Activated naive CD4-positive, alpha-beta T cell treated with anti-CD3 and anti-CD28 coated beads, Interleukin-2, amount 50 U/mL, for 16 hours (primary cell): ENCODE results near the gene PIP5K1B.

ENCODE experiments used
- DNase-seq: peaks from one replicate; pipeline ENCODE4 v3.0.0-alpha.2; 2020

Gene PIP5K1B

GRCh38 chr9:68825762-68826472 lies 120.9 kb downstream of the PIP5K1B start:
- DNase-seq = no peak

- no peak for DNase-seq
Observed at GRCh38 chr9:68827837-68828744, 123.1 kb downstream of the PIP5K1B start.

DNA sequence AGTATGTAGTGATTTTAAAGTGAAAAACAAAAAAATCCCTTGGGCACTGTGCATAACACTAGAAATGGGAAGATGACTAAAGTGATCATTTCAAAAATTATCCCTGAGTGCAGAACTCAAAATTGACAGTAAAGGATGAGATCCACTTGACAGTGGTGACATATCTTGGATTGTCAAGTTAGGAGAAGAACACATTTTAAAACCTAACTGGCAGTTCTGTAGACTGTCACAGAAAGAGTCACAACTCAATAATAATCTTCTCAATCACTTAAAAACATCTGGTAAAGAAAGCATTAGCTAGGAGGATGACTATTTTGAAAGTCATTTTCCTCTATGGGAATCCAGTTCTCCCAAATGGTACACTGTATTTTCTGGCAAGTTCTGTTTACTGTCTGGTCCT lies 127.1 kb downstream of the PIP5K1B start:
- no peak for DNase-seq

GRCh38 chr9:68832861-68833518 lies 128.0 kb downstream of the PIP5K1B start:
- DNase-seq = no peak

DNA sequence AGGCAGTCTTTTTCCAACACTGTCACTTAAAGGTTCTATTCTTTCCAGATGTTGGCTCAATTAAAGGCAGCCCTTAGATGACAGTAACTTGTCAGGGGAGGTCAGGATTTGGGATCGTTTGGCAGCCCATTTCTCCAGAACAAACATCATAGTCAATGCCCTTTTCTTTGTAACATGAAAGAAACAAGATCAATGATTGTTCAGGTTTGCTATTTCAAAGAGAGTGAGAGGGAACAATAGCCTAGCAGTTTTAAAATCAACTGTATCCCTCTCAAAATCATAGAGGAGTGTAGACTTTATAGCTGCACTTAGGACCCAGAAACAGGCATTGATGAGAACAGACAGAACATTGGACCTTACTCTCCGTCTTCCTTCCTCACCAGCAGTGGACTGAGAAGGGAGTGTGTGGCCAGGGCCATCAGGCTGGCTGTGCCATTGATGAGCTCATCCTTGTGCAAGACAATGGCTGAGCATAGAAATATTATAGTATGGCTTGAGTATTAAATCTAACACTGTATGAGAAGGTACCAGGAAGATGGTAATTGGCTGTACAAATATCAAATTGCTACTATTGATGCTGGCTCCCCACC lies 130.0 kb downstream of the PIP5K1B start:
- no peak for DNase-seq

GRCh38 chr9:68836788-68837187 lies 131.7 kb downstream of the PIP5K1B start:
- no peak for DNase-seq

- DNase-seq = no peak
Observed at GRCh38 chr9:68838245-68838644, 133.2 kb downstream of the PIP5K1B start.

- DNase-seq = no peak
Observed at GRCh38 chr9:68841276-68842052, 136.4 kb downstream of the PIP5K1B start.

DNA sequence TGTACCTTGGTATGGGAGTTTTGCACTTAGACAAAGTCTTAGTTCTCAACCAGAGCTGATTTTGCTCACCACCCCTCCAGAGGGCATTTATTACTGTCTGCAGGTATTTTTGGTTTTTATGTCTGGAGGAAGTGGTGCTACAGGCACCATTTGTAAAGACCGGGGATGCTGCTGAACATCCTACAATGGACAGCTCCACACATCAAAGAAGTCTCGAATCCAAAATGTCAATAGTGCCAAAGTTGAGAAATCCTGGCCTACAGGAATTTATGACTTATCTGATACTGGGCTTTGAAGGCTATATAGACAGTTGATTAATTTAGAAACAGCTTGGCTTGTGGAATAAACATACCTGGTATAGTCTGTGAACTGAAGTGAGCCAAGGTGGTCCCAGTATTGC lies 137.5 kb downstream of the PIP5K1B start:
- DNase-seq = no peak

DNA sequence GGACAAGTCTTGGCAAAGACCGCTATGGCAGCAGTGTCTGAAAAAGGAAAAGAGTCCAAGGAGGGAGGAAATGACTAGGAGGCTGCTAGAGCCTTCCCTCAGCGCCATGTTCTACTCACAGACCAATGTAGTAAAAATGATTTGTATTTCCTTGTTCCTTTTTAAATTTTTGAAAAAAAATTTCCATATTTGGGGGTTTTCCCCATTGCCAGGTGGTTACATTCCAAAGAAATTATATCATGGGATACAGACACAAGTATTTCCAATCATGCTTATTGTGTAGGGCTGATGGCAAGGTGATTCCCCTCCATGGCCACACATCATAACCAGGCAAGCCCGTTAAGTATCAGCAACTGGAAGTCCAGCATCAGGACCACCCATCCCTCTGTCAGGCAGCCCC lies 138.2 kb downstream of the PIP5K1B start:
- no peak for DNase-seq

GRCh38 chr9:68844157-68844556 lies 139.1 kb downstream of the PIP5K1B start:
- no peak for DNase-seq

GRCh38 chr9:68844631-68845612 lies 139.9 kb downstream of the PIP5K1B start:
- DNase-seq = no peak

DNA sequence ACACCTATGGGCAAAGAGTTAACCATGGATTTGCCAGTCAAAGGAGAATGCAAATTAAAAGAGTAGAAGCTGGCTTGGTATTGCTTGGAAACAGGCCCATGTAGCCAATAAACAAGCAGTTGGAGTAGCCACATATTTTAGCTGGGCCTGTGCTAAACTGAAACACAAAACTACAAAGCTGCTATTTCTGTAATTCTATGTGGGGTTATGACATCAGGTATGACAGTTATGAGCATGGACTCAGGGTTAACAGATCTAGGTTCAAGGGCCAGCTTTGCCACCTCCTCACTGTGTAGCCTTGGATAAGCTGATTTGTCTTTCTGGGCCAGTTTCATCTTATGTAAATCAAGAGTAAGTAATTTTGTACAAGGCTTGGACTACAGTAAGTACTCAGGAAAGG lies 142.7 kb downstream of the PIP5K1B start:
- no peak for DNase-seq

DNA sequence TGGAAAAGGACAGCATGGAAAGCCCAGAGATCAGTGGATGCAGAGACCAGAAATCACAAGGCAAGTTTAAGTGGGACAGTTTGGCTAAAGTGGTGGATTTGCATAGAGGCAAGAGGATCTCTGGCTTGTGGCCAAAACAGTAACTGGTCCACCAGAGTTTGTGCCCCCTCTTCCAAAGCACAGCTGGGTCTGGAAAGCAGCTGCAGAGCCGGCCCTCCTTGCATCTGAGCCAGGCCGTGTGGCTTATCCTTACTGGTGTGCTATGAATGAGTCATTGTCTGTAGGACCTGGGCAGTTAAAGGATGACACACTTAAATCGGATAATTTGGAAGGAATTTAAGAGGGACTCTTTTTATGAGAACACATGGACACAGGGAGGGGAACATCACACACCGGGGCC lies 146.6 kb downstream of the PIP5K1B start:
- DNase-seq = no peak

DNA sequence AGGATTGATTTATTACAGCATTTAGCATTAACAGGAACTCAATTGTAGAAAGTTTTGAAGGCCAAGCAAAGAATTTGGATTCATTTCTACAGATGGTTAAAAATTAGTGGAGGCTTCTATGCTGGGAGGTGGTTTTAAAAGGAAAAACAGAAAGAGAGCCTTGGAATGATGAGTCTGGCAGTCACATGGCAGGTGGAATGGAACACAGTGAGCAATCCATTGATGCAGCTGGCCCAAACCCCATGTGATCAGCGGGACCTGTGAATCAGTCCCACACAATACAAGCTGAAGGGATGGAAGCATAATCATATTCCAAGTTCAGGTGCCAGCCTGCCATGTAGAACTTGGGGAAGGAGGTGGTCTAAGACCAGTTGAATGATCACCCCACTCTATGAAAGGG lies 147.9 kb downstream of the PIP5K1B start:
- DNase-seq = no peak

GRCh38 chr9:68859347-68859746 lies 154.3 kb downstream of the PIP5K1B start:
- DNase-seq = no peak

DNA sequence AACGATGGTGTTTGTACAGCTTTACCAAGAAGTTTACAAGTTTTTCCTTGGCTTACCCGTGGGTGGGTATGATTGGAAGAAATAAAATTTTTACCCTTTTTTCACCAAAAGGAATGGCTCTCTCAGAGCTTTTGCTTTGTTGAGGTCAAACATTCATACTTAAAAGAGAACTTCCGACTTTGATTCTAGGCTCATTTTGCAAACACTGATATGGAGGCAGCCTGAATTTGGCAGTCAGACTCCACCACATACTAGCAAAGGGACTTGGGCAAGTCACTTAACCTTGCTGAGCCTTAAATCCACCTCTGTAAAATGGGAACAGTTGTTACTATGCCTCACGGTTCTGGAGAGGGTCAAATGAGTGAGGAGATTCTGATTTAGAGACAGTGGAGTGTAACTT lies 155.4 kb downstream of the PIP5K1B start:
- no peak for DNase-seq

- DNase-seq = no peak
Observed at GRCh38 chr9:68861436-68861835, 156.4 kb downstream of the PIP5K1B start.

- no peak for DNase-seq
Observed at GRCh38 chr9:68867066-68867465, 162.0 kb downstream of the PIP5K1B start.

- DNase-seq = no peak
Observed at GRCh38 chr9:68869022-68869421, 164.0 kb downstream of the PIP5K1B start.

DNA sequence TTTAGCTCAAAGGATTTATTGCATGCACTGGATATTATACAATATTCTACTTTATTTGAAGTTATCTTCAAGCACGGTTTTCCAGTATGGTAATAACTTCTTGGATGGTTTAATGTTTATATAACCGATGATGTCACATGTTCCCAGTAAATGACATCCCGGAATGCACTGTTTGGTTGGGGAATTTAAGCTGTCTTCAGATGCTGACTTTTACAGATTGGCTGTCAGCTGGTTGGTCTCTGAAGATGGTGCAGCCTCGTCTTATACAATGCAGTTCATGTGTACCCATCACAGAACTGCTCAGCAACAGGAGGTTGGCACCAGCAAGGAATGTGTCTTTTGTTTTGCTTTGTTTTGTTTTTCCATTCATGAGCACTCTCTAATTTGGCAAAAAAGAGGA lies 165.0 kb downstream of the PIP5K1B start:
- DNase-seq = no peak
